HG03139 (cell line): ENCODE measurements around the gene SLC25A29.
A peak's percentile ranks its signal among the peaks of the same experiment; 100 is the strongest.
"Not testable (repeated sequence)": the region's sequence is repeated elsewhere in the genome, so short reads cannot be mapped to it uniquely, and the experiment has no call there.

Experiments
- ATAC-seq: cut with Tn5 transposase; IDR thresholded peaks from one replicate; pipeline ENCODE4 v1.9.1; 2021; ENCODE audit not compliant: unreplicated experiment

The SLC25A29 gene

GRCh38 chr14:100306101-100306997, at the start of gene SLC25A29:
TSS of gene SLC25A29 (minus strand) at chr14:100306444. CDS start at chr14:100306232, 212 bp downstream.
- peak; percentile 89 for ATAC-seq

GRCh38 chr14:100350986-100351385, 44.7 kb upstream of the SLC25A29 start:
- no peak for ATAC-seq

GRCh38 chr14:100350276-100350926, 44.2 kb upstream of the SLC25A29 start:
- no peak for ATAC-seq

- ATAC-seq = no peak
Measured at GRCh38 chr14:100348784-100349685, 42.8 kb upstream of the SLC25A29 start.

GRCh38 chr14:100348253-100348729, 42.0 kb upstream of the SLC25A29 start:
- no peak for ATAC-seq

- ATAC-seq = no peak
Measured at GRCh38 chr14:100346306-100347091, 40.3 kb upstream of the SLC25A29 start.

GRCh38 chr14:100345711-100346110, 39.5 kb upstream of the SLC25A29 start:
- ATAC-seq = no peak

- not testable (repeated sequence) for ATAC-seq
Measured at GRCh38 chr14:100344657-100345056, 38.4 kb upstream of the SLC25A29 start.

GRCh38 chr14:100342826-100343225, 36.6 kb upstream of the SLC25A29 start:
- not testable (repeated sequence) for ATAC-seq

GRCh38 chr14:100342195-100342594, 36.0 kb upstream of the SLC25A29 start:
- ATAC-seq = no peak

GRCh38 chr14:100341301-100342031, 35.2 kb upstream of the SLC25A29 start:
- no peak for ATAC-seq

GRCh38 chr14:100340423-100340813, 34.2 kb upstream of the SLC25A29 start:
- no peak for ATAC-seq

GRCh38 chr14:100339766-100340422, 33.6 kb upstream of the SLC25A29 start:
- ATAC-seq = no peak

- ATAC-seq = no peak
Measured at GRCh38 chr14:100336618-100337530, 30.6 kb upstream of the SLC25A29 start.

- ATAC-seq = no peak
Measured at GRCh38 chr14:100334904-100335303, 28.7 kb upstream of the SLC25A29 start.

GRCh38 chr14:100333827-100334226, 27.6 kb upstream of the SLC25A29 start:
- ATAC-seq = no peak

GRCh38 chr14:100333311-100333710, 27.1 kb upstream of the SLC25A29 start:
- no peak for ATAC-seq

GRCh38 chr14:100332797-100333196, 26.6 kb upstream of the SLC25A29 start:
- no peak for ATAC-seq
